Stimulated activated CD8-positive, alpha-beta memory T cell treated with anti-CD3 and anti-CD28 coated beads, Interleukin-7, amount 100 ng/mL, for 48 hours (primary cell): Measurements from ENCODE around the gene YPEL5.

ENCODE experiments used
- DNase-seq, 2 donors: peaks; one replicate each; pipeline ENCODE4 v3.0.0-alpha.2; 2020; ENCODE audit warnings: low read depth in 1 of 2; ENCODE audit errors: extremely low read depth in 1 of 2

YPEL5 gene

GRCh38 chr2:30164131-30164925 is 17.5 kb downstream of the YPEL5 start:
- DNase-seq, result no peak

- peak; percentile 11 to 50 for DNase-seq
These were observed 18.3 kb downstream of the YPEL5 start for GRCh38 chr2:30165050-30165520.

DNA sequence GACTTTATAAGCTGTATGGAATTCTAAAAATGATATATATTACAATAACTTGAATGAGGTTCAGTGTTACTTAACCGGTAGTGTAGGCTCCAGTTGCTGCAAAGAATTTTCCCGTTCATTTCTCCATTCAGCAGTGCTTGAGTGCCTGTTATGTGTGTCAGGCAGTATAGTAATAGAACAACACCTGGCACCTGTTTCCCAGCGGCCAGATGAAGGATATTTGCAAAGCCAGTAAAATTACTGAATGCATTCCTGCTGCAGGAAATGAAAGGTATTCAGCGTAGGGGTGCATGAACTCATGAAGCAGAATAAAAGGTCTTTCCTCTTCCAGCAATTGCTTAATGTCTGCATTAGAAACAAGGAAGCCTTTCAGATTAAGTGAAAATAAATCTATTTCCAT is 18.8 kb downstream of the YPEL5 start:
- DNase-seq, result no peak

DNA sequence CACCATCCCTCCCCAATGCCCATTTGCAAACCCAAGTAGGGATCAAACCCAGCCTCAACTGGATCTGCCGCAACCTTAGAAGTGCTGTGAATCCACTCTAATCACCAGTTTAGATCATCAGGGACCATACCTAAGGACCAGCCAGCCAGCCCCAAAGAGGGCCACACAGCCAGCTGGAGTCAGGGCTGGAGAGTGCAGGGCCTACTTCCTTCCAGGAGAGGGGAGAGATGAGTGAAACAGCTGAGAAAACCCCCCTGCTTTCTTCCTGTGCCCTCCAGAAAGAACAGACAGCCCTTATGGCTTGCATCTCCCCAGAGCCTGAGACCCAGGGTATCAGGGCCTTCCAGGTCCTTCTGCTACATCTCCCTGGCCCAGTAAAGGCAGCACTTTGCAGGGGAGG is 25.8 kb downstream of the YPEL5 start:
- DNase-seq, result no peak

- no peak for DNase-seq
These were observed 30.6 kb downstream of the YPEL5 start for GRCh38 chr2:30177440-30177839.

- DNase-seq, result no peak
These were observed 31.1 kb downstream of the YPEL5 start for GRCh38 chr2:30177956-30178355.

DNA sequence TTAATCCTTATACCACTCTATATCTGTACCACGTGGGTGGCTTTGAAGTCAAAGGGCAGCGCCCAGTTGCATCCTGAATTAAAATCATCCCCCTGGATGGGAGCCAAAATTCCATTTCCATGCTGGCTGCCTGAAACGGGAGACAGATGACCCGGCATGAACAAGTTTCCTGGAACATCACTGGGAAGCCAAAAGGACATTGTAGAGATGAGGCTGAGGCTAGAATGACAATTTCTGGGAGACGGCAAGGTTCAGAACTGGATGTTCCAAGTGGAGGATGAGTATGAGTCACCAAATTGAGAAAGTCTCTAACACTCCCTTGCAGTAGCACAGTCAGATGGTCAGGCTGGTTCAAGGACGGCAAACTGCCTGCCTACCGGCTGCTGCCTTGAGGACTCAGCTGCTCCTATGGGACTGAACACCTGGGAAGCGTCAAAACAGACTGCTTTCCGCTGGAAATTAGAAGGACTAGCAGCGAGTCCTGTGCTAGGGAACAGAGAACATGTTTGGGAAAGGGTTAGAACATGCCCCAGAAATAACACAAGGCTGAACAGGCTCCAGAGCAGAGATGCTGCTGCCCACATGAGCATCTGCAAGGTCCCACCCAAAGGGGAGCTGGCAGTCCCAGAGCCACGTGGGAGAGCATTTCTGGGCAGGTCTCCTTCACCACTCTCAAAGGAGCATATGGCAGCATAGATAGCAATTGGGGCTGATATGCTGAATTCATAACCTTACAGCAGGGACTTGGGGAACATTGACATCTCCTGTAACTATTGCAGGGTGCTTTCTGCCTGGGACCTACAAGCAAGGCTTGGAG is 32.0 kb downstream of the YPEL5 start:
- no peak for DNase-seq

DNA sequence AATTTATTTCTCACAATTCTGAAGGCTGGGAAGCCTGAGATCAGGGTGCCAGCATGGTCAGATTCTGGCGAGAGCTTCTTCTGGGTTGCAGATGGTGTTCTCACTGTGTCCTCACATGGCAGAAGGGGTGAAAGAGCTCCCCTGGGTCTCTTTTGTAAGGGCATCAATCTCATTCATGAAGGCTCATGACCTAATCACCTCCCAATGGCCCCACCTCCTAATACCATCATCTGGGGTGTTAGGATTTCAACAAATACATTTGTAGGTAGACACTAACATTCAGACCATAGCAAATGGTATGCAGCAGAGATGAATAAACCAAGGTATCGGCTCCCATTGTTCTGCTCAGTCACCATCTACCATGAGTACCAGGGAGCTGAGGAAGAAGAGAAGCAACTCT is 32.7 kb downstream of the YPEL5 start:
- no peak for DNase-seq

- DNase-seq, result no peak
These were observed 33.4 kb downstream of the YPEL5 start for GRCh38 chr2:30180226-30180625.

GRCh38 chr2:30181176-30181575 is 34.4 kb downstream of the YPEL5 start:
- DNase-seq, result no peak

DNA sequence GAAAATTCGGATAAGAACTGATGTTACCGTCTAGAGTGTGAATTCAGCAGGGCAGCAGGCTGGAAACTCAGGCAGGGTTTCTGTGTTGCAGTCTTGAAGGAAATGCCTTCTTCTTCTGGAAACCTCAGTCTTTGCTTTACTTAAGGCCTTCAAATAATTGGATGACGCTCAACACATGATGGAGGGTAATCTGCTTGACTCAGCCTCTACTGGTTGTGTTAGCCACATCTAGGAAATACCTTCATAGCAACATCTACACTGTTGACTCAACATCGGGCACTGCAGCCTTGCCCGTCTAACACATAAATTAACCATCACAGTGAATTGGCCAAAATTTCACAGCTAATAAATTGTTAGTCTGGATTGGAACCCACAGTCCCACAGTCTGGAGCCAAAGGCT is 37.2 kb downstream of the YPEL5 start:
- DNase-seq, result no peak

DNA sequence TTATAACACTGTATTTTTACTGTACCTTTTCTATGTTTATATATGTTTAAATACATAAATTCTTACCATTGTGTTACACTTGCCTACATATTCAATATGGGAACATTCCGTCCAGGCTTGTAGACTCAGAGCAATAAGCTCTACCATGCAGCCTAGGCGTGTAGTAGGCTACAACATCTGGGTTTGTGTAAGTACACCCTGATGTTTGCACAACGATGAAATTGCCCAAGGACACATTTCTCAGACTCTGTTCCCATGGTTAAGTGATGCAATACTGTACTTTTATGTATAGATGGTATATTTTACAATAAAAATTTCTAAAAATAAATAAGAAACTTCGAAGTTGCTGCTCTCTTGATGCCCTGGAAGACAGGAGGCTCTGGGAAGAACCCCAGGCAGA is 38.4 kb downstream of the YPEL5 start:
- DNase-seq, result no peak

DNA sequence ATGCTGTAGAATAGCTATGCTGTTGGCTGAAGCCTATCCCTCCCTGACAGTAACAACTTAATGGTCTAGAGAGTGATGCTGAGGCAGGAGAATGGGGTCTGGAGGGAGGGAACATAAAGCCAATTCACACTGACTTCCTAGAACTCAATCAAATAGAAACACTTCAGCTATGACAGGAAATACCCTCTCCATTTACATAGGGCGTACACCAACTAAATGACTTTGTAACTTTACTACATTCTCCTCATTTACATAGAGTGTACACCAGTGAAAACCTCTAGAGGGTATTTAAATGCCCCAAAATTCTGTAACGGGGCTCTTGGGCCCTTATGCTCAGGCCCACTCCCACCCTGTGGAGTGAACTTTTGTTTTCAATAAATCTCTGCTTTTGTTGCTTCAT is 41.5 kb downstream of the YPEL5 start:
- DNase-seq, result no peak

DNA sequence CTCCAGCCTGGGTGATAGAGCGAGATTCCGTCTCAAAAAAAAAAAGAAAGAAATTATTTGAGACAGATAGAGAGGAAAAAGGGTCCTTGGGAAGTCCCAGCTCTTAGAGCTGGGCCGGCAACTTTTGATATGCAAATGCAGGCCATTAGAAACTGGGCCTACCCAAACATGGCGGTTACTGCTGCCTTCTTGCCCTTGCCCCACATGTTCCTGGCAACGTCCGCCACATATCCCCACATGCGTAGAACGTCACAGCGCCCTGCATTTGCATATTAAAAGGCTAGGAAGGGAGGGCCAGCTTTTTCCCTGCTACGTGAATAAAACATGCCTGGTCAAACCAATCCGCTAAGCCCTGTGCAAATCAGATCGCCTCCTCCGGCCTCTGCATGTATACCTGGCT is 43.8 kb downstream of the YPEL5 start:
- DNase-seq, result no peak

GRCh38 chr2:30191107-30191506 is 44.3 kb downstream of the YPEL5 start:
- DNase-seq, result no peak

GRCh38 chr2:30191819-30192271 is 45.0 kb downstream of the YPEL5 start:
- no peak for DNase-seq

GRCh38 chr2:30192314-30192713 is 45.5 kb downstream of the YPEL5 start:
- no peak for DNase-seq

- DNase-seq, result no peak
These were observed 46.4 kb downstream of the YPEL5 start for GRCh38 chr2:30193104-30193681.

DNA sequence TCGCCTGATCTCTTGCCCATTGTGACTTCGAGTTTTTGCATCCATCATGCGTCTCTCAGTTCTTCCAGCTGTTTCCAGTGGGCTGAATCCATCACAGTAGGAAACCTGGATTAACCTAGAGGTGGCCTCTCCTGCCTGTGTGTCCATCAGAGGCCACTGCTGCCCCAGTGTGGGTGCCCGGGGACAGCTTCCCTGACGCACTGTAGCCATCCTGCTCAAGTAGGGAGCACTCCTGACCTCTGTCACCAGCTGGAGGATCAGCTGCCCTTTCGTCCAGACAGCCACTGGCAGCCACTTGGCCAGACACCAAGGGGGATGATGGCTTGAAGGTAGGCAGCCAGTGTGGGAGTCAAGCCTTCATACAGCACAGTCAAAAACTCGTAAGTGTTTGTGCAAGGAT is 47.6 kb downstream of the YPEL5 start:
- no peak for DNase-seq

DNA sequence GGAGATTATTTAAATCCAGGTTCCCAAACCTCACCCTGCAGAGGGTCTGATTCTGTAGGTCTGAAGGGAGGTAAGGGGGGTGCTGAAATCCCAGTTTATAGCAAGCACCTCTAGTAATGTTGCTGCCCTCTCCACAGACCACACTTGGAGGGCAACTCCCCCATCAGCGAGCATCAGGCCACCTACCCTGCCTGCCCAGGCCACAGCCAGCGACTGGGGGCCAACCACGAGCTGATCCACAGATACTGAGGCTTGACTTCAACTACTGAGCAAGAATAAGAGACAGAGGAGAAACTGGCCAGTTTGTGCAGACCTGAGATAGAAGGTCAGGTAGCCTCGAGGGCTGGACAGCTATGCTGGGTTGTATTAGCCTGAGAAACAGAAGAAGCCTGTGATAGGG is 48.2 kb downstream of the YPEL5 start:
- DNase-seq, result no peak

GRCh38 chr2:30197570-30198192 is 50.9 kb downstream of the YPEL5 start:
- no peak for DNase-seq
